RPMI7951 (cell line): ENCODE data around the gene CPNE6. TPM values are rescaled to one million over a fixed set of nuclear protein-coding genes. Genes with fewer than 3 reads are reported as not detected.

Source experiments
- total RNA-seq: library from RNA; depleted of rRNA; stranded (reverse); fragments of >200 nt; shearing (Covaris generic); gene quantifications from 2 replicates; pipeline ENCODE4 v1.2.3, GENCODE V29; 2014; rRNA removed

The CPNE6 gene
- total RNA-seq, 1 experiment from 2014 or later = not detected

Other genes with a start within 250 kb of the CPNE6 start
- gene DHRS4, start 117.8 kb upstream of the CPNE6 start, total RNA-seq = 25.1 and 48.0 TPM in 2 replicates
- 15.9 and 16.5 TPM in 2 replicates for gene DHRS4L2, start 82.6 kb upstream of the CPNE6 start, total RNA-seq
- under 0.01 and 0.12 TPM in 2 replicates for gene CARMIL3, start 19.6 kb upstream of the CPNE6 start, total RNA-seq
- gene PCK2, start 22.7 kb downstream of the CPNE6 start, total RNA-seq = 12.3 and 12.5 TPM in 2 replicates
- 42.9 and 57.1 TPM in 2 replicates for gene DCAF11, start 43.2 kb downstream of the CPNE6 start, total RNA-seq
- gene NRL, start 43.4 kb downstream of the CPNE6 start, total RNA-seq = 0.60 and 1.5 TPM in 2 replicates
- 0.20 TPM in 1 of 2 replicates, not detected in the other for gene FITM1, start 59.1 kb downstream of the CPNE6 start, total RNA-seq
- 294 and 310 TPM in 2 replicates for gene PSME1, start 64.6 kb downstream of the CPNE6 start, total RNA-seq
- gene EMC9, start 70.0 kb downstream of the CPNE6 start, total RNA-seq = 25.8 and 32.6 TPM in 2 replicates
- 237 and 262 TPM in 2 replicates for gene PSME2, start 75.0 kb downstream of the CPNE6 start, total RNA-seq
- 28.5 and 37.8 TPM in 2 replicates for gene RNF31, start 75.9 kb downstream of the CPNE6 start, total RNA-seq
- gene IRF9, start 89.7 kb downstream of the CPNE6 start, total RNA-seq = 39.3 and 54.4 TPM in 2 replicates
- 0.39 and 1.1 TPM in 2 replicates for gene REC8, start 100.5 kb downstream of the CPNE6 start, total RNA-seq
- gene IPO4, start 117.3 kb downstream of the CPNE6 start, total RNA-seq = 22.9 and 30.9 TPM in 2 replicates
- gene TM9SF1, start 123.9 kb downstream of the CPNE6 start, total RNA-seq = 52.5 and 69.2 TPM in 2 replicates
- not detected in 2 replicates for gene TSSK4, start 134.1 kb downstream of the CPNE6 start, total RNA-seq
- gene CHMP4A, start 141.9 kb downstream of the CPNE6 start, total RNA-seq = 13.5 and 39.7 TPM in 2 replicates
- gene MDP1, start 144.5 kb downstream of the CPNE6 start, total RNA-seq = 23.3 and 26.2 TPM in 2 replicates
- gene NEDD8, start 160.8 kb downstream of the CPNE6 start, total RNA-seq = 306 and 349 TPM in 2 replicates
- gene GMPR2, start 161.4 kb downstream of the CPNE6 start, total RNA-seq = 51.2 and 52.9 TPM in 2 replicates
- 39.5 and 42.9 TPM in 2 replicates for gene TINF2, start 171.1 kb downstream of the CPNE6 start, total RNA-seq
- 0.60 and 0.78 TPM in 2 replicates for gene TGM1, start 191.6 kb downstream of the CPNE6 start, total RNA-seq
- gene RABGGTA, start 200.0 kb downstream of the CPNE6 start, total RNA-seq = 15.8 and 20.2 TPM in 2 replicates
- 12.6 and 15.6 TPM in 2 replicates for gene DHRS1, start 228.2 kb downstream of the CPNE6 start, total RNA-seq
- gene NOP9, start 228.3 kb downstream of the CPNE6 start, total RNA-seq = 10.7 and 10.8 TPM in 2 replicates
- gene CIDEB, start 236.4 kb downstream of the CPNE6 start, total RNA-seq = not detected in 2 replicates
- 0.72 and 0.88 TPM in 2 replicates for gene LTB4R2, start 238.6 kb downstream of the CPNE6 start, total RNA-seq
- gene LTB4R, start 239.9 kb downstream of the CPNE6 start, total RNA-seq = 0.48 and 0.59 TPM in 2 replicates